ENCODE results near the gene STARD13. TPM values are rescaled to one million over a fixed set of nuclear protein-coding genes. Genes with fewer than 3 reads are reported as not detected.

STARD13 gene
- polyA plus RNA-seq, 1 donor (not counting 4 experiments of a cell fraction or from before 2014, with no cell fraction given) = 11.9 TPM

DNA sequence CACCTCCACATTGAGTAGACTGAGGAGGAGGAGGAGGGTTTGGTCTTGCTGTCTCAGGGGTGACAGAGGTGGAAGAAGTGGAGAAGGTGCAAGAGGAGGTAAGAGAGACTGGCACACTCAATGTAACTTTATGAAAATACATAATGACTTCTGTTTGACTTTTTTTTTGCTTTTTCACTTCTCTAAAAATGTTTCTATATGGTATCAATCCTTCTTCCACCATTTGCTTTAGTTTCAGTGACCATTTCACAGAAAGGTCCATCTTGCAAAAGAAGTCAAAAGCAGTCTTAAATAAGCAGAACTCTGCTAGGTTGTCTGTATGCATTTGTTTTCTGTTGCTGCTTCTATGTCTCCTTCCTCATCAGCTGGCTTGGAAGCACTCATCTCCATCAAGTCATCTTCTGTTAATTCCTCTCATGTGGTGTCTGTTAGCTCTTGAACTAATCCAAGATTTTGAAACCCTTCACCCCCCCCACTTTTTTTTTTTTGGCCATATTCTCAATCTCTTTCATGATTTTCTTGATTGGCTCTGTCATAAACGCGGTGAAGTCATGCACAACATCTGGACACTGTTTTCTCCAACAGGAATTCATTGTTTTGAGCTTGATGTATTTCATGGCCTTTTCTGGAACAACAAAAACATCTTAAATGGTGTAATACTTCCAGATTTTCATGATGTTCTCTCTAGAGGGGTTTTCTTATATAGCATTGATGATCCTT, 188.5 kb downstream of the STARD13 start:
- FAIRE-seq (no peak), DNase-seq (ENCODE audit: low read depth, low spot score) (no peak)
- Histone ChIP-seq H3K4me1 (ENCODE audit: control insufficient read depth, extremely low read depth, insufficient read depth, low read length) (no peaks in the 10 kb centered on the region), H3K9me1 (ENCODE audit: control insufficient read depth, extremely low read depth, insufficient read depth, low read length) (no peaks in the 10 kb centered on the region), H3K9ac (ENCODE audit: control insufficient read depth, extremely low read depth, insufficient read depth, low read length) (no peak overlapping the region), H3K4me3 (ENCODE audit: control insufficient read depth in 2 of 3, extremely low read depth in 1 of 3, insufficient read depth in 2 of 3, low read depth in 1 of 3, low read length in 3 of 3) (no peak overlapping the region), H3K9me3 (ENCODE audit: control insufficient read depth, low read depth, low read length) (no peaks in the 10 kb centered on the region), H3K36me3 (ENCODE audit: control insufficient read depth in 2 of 2, extremely low read depth in 1 of 2, insufficient read depth in 2 of 2, low read length in 2 of 2) (no peaks in the 10 kb centered on the region), H3K27me3 (ENCODE audit: control insufficient read depth, extremely low read depth, insufficient read depth, low read length) (no peaks in the 10 kb centered on the region), H2AFZ (ENCODE audit: control insufficient read depth, low read length) (no peak overlapping the region), H3K4me2 (ENCODE audit: control insufficient read depth, extremely low read depth, insufficient read depth, low read depth, low read length) (no peak overlapping the region), H3K79me2 (ENCODE audit: control insufficient read depth, insufficient read depth, low read length) (no peaks in the 10 kb centered on the region), H4K20me1 (ENCODE audit: control insufficient read depth, extremely low read depth, insufficient read depth, low read length) (no peaks in the 10 kb centered on the region), H3K27ac (ENCODE audit: control insufficient read depth, insufficient read depth, low read length) (no peak overlapping the region)
- TF ChIP-seq, protein P1, sequence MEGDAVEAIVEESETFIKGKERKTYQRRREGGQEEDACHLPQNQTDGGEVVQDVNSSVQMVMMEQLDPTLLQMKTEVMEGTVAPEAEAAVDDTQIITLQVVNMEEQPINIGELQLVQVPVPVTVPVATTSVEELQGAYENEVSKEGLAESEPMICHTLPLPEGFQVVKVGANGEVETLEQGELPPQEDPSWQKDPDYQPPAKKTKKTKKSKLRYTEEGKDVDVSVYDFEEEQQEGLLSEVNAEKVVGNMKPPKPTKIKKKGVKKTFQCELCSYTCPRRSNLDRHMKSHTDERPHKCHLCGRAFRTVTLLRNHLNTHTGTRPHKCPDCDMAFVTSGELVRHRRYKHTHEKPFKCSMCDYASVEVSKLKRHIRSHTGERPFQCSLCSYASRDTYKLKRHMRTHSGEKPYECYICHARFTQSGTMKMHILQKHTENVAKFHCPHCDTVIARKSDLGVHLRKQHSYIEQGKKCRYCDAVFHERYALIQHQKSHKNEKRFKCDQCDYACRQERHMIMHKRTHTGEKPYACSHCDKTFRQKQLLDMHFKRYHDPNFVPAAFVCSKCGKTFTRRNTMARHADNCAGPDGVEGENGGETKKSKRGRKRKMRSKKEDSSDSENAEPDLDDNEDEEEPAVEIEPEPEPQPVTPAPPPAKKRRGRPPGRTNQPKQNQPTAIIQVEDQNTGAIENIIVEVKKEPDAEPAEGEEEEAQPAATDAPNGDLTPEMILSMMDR (optimal IDR thresholded peaks at IDR 0.05 in 1 of 3, IDR thresholded peaks at IDR 0.05 in 1 of 3, conservative IDR thresholded peaks at IDR 0.05 in 1 of 3; ENCODE audit: extremely low read depth in 1 of 3, insufficient read depth in 2 of 3, low read length in 3 of 3) = no peak
- TF ChIP-seq EZH2 (IDR thresholded peaks at IDR 0.05; ENCODE audit: low read length) = no peak
- dilution Hi-C loops (cut with MboI; ENCODE audit: extremely low pct_ligation_motif_present, low sequenced_read_pairs) = no loop called here

DNA sequence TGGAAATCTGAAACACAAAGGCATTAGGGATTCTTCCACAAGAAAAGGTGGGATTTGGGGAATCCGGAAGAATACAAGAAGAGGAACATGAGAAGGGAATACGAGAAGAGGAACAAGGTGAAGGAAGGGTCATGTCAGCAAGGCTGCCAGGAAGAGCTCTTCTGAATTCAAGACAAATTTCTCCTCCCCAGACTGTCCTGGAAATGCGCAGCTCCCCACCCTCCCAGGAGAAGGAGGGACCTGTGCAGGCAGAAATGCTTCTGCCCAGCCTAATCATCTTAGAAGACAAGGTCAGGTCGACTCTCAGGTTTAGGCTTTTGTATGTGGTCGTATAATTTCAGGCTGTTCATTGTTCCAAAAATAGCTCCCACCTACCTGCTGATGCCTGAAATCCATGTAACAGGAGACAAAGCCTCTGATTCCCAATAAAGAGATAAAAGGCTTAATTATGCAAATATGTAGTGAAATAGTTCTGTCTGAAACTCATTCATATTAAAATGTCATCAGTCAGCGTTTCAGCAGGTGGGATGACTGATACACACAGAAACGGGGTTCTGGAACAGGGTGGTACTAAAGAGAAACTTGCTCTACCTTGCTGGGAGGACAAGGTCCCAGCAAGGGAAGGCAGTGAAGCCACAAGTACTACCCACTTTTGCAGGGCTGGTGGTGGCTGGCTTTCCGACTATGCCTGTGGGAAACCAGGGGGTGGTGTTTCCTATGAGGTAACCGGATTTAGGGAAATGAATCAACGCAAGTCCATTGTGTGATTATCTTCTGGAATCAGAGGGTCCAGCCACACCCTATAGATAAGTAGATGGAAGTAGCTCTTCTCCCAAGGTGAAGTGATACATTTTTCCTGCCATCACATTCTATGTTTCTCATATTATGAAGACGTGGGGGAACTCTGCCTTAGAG, 193.2 kb downstream of the STARD13 start:
- H3K36me3 ChIP-seq (ENCODE audit: control insufficient read depth in 2 of 2, extremely low read depth in 1 of 2, insufficient read depth in 2 of 2, low read length in 2 of 2) = no peaks in the 10 kb centered on the region
- no peak overlapping the region for H3K4me2 ChIP-seq (ENCODE audit: control insufficient read depth, extremely low read depth, insufficient read depth, low read depth, low read length)
- dilution Hi-C loops (cut with MboI; ENCODE audit: extremely low pct_ligation_motif_present, low sequenced_read_pairs) = no loop called here
- DNase-seq (ENCODE audit: low read depth, low spot score) (no peak), FAIRE-seq (no peak)
- H3K9ac ChIP-seq (ENCODE audit: control insufficient read depth, extremely low read depth, insufficient read depth, low read length) = no peak overlapping the region
- no peaks in the 10 kb centered on the region for H3K9me3 ChIP-seq (ENCODE audit: control insufficient read depth, low read depth, low read length)
- no peak overlapping the region for H3K4me3 ChIP-seq (ENCODE audit: control insufficient read depth in 2 of 3, extremely low read depth in 1 of 3, insufficient read depth in 2 of 3, low read depth in 1 of 3, low read length in 3 of 3)
- H3K27me3 ChIP-seq (ENCODE audit: control insufficient read depth, extremely low read depth, insufficient read depth, low read length) = no peaks in the 10 kb centered on the region
- H3K27ac ChIP-seq (ENCODE audit: control insufficient read depth, insufficient read depth, low read length) = no peak overlapping the region
- TF ChIP-seq, protein P1 (optimal IDR thresholded peaks at IDR 0.05 in 1 of 3, IDR thresholded peaks at IDR 0.05 in 1 of 3, conservative IDR thresholded peaks at IDR 0.05 in 1 of 3; ENCODE audit: extremely low read depth in 1 of 3, insufficient read depth in 2 of 3, low read length in 3 of 3) = no peak
- TF ChIP-seq EZH2 (IDR thresholded peaks at IDR 0.05; ENCODE audit: low read length) = no peak
- no peak overlapping the region for H2AFZ ChIP-seq (ENCODE audit: control insufficient read depth, low read length)
- no peaks in the 10 kb centered on the region for H3K4me1 ChIP-seq (ENCODE audit: control insufficient read depth, extremely low read depth, insufficient read depth, low read length)
- no peaks in the 10 kb centered on the region for H4K20me1 ChIP-seq (ENCODE audit: control insufficient read depth, extremely low read depth, insufficient read depth, low read length)
- no peaks in the 10 kb centered on the region for H3K9me1 ChIP-seq (ENCODE audit: control insufficient read depth, extremely low read depth, insufficient read depth, low read length)
- H3K79me2 ChIP-seq (ENCODE audit: control insufficient read depth, insufficient read depth, low read length) = no peaks in the 10 kb centered on the region
